K562 (cell line): Measurements from ENCODE around the gene HSD17B11. TPM values are rescaled to one million over a fixed set of nuclear protein-coding genes. Genes with fewer than 3 reads are reported as not detected.

Experiments used
- BRF1 ChIP-seq: IDR thresholded peaks from 3 replicates; pipeline ENCODE4 v1.6.1; 2011; ENCODE audit warnings: borderline replicate concordance, mild to moderate bottlenecking; ENCODE audit not compliant: insufficient read length; ENCODE audit errors: extremely low read depth
- CGGBP1 ChIP-seq: fragments of 250-450 bp; sonication (Bioruptor Pico); IDR thresholded peaks from 2 replicates; pipeline ENCODE4 v1.9.0; 2021; ENCODE audit warnings: mild to moderate bottlenecking
- CUX1 ChIP-seq: fragments of 200-800 bp; sonication (Bioruptor generic); IDR thresholded peaks from 2 replicates; pipeline ENCODE4 v1.6.1; 2016; ENCODE audit warnings: missing genetic modification characterization, missing compliant biosample characterization
- FOXJ3 ChIP-seq: sonication (generic); formaldehyde crosslinking; IDR thresholded peaks from 2 replicates; pipeline ENCODE4 v1.4.0; 2020; ENCODE audit warnings: mild to moderate bottlenecking, missing genetic modification reagents
- NRF1 ChIP-seq, 2 experiments: fragments of 450-650 bp; IDR thresholded peaks in 1 of 2; conservative IDR thresholded peaks in 1 of 2; 2 replicates each; pipeline ENCODE4 v1.6.1; 2014; ENCODE audit warnings: mild to moderate bottlenecking in 2 of 2
- SMARCA4 ChIP-seq: fragments of 450-650 bp; IDR thresholded peaks from 2 replicates; pipeline ENCODE4 v1.6.1; 2016
- ZFP30 ChIP-seq: fragments of 250-450 bp; sonication (Bioruptor Pico); IDR thresholded peaks from 2 replicates; pipeline ENCODE4 v1.8.0; 2022; ENCODE audit warnings: moderate library complexity, mild to moderate bottlenecking, inconsistent platforms, borderline replicate concordance
- ZNF232 ChIP-seq: sonication (generic); formaldehyde crosslinking; IDR thresholded peaks from 2 replicates; pipeline ENCODE4 v1.8.0; 2022; ENCODE audit warnings: mild to moderate bottlenecking, missing genetic modification reagents
- ZNF282 ChIP-seq: sonication (generic); formaldehyde crosslinking; IDR thresholded peaks from 2 replicates; pipeline ENCODE4 v1.8.1; 2023; ENCODE audit warnings: missing genetic modification reagents
- polyA plus RNA-seq, 8 experiments: library from polyadenylated mRNA; depleted of rRNA in 4 of 8; stranded (reverse) in 5 of 8; unstranded in 3 of 8; fragments of >200 nt; fragmentation: Nextera tagmentation in 2 of 8; fragmentation: Illumina TruSeq in 1 of 8; extraction: Ambion mirVana in 2 of 8; extraction: Trizol in 1 of 8; gene quantifications; 2 replicates each; pipeline versions ENCODE4 v1.2.1 to v1.2.3, GENCODE V29; 2011 to 2014; ENCODE audit warnings: inconsistent platforms in 1 of 8, missing spikeins in 1 of 8
- total RNA-seq, 7 experiments: library from RNA; depleted of rRNA in 6 of 7; stranded (reverse); fragments of >200 nt in 6 of 7; fragmentation: Illumina TruSeq in 2 of 7; extraction: Trizol in 2 of 7; gene quantifications; 2 replicates each; pipeline versions ENCODE4 v1.2.1 to v1.2.3, GENCODE V29; 2011 to 2021; ENCODE audit warnings: low replicate concordance in 1 of 7
- TF ChIP-seq, protein P1 (sequence below): sonication (generic); formaldehyde crosslinking; IDR thresholded peaks from 2 replicates; pipeline ENCODE4 v1.8.1; 2022; ENCODE audit warnings: missing genetic modification reagents
- TF ChIP-seq, protein P2 (sequence below): fragments of 450-650 bp; formaldehyde crosslinking; IDR thresholded peaks from 2 replicates; pipeline ENCODE4 v1.4.0; 2020; ENCODE audit warnings: mild to moderate bottlenecking, mixed read lengths
- TF ChIP-seq, protein P3 (sequence below): fragments of 250-450 bp; sonication (Bioruptor Pico); IDR thresholded peaks from 2 replicates; pipeline ENCODE4 v1.8.0; 2022; ENCODE audit warnings: inconsistent platforms
- TF ChIP-seq, protein P4 (sequence below): fragments of 450-650 bp; formaldehyde crosslinking; IDR thresholded peaks from 2 replicates; pipeline ENCODE4 v1.4.0; 2020; ENCODE audit warnings: mild to moderate bottlenecking, moderate library complexity

The HSD17B11 gene
- total and polyA plus RNA-seq, 9 of the 15 experiments (the other 6 are each of a cell fraction or from before 2014, with no cell fraction given) = 26.0 to 108 (median 81.0) TPM

DNA sequence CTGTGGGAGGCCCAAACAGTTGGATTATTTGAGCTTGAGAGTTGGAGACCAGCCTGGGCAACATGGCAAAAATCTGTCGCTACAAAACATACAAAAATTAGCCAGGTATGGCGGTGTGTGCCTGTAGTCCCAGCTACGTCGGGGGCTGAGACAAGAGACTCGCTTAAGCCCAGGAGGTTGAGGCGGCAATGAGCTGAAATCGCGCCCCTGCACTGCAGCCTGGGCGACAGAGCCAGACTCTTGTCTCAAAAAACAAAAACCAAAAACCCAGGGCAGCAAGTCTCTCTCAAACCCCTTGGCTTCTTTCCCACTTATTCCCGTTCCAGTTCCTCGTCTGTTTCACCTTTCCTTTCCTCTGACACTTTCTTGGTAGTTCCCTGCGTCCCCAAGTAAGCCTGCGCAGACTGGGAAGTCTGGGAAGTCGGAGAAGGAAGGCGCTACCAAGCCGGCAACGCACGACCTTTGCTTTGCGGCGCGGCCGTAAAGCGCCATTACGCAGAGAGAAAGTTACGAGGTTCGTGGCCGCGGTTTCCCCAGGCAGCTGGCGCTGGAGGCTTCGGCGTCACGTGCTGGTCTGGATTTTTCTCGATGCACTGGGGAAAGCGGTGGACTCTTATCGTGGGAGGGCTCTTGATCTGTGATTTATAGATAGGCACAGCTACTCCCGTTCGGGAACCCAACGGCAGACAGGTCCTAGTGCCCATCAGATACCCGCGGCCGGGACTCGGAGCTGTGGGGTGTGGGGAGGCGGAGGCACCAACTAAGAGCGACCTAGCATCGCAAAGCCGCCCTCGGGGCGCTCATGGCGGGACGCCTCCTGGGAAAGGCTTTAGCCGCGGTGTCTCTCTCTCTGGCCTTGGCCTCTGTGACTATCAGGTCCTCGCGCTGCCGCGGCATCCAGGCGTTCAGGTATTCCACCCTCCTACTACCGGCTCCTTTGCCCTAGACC is 31.4 kb upstream of the HSD17B11 start, which contains the start of gene NUDT9 (continued):
- TF ChIP-seq, protein P1, sequence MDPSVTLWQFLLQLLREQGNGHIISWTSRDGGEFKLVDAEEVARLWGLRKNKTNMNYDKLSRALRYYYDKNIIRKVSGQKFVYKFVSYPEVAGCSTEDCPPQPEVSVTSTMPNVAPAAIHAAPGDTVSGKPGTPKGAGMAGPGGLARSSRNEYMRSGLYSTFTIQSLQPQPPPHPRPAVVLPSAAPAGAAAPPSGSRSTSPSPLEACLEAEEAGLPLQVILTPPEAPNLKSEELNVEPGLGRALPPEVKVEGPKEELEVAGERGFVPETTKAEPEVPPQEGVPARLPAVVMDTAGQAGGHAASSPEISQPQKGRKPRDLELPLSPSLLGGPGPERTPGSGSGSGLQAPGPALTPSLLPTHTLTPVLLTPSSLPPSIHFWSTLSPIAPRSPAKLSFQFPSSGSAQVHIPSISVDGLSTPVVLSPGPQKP (CRISPR knock-in tag) = no peak
- TF ChIP-seq, protein P2, sequence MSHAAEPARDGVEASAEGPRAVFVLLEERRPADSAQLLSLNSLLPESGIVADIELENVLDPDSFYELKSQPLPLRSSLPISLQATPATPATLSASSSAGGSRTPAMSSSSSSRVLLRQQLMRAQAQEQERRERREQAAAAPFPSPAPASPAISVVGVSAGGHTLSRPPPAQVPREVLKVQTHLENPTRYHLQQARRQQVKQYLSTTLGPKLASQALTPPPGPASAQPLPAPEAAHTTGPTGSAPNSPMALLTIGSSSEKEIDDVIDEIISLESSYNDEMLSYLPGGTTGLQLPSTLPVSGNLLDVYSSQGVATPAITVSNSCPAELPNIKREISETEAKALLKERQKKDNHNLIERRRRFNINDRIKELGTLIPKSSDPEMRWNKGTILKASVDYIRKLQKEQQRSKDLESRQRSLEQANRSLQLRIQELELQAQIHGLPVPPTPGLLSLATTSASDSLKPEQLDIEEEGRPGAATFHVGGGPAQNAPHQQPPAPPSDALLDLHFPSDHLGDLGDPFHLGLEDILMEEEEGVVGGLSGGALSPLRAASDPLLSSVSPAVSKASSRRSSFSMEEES (CRISPR knock-in tag) = peak; percentile 64
- peak; percentile 58; the same call in 1 of the 2 replicates for TF ChIP-seq ZNF232 (CRISPR knock-in tag)
- peak; percentile 88 to 90 for TF ChIP-seq NRF1 (conservative IDR thresholded peaks at IDR 0.05 in 1 of 2, IDR thresholded peaks at IDR 0.05 in 1 of 2)
- no peak for TF ChIP-seq FOXJ3 (CRISPR knock-in tag)
- TF ChIP-seq, protein P3, sequence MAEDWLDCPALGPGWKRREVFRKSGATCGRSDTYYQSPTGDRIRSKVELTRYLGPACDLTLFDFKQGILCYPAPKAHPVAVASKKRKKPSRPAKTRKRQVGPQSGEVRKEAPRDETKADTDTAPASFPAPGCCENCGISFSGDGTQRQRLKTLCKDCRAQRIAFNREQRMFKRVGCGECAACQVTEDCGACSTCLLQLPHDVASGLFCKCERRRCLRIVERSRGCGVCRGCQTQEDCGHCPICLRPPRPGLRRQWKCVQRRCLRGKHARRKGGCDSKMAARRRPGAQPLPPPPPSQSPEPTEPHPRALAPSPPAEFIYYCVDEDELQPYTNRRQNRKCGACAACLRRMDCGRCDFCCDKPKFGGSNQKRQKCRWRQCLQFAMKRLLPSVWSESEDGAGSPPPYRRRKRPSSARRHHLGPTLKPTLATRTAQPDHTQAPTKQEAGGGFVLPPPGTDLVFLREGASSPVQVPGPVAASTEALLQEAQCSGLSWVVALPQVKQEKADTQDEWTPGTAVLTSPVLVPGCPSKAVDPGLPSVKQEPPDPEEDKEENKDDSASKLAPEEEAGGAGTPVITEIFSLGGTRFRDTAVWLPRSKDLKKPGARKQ (CRISPR knock-in tag) = no peak
- TF ChIP-seq ZFP30 (CRISPR knock-in tag) = no peak
- TF ChIP-seq SMARCA4 = 0 out of 2 replicates have a peak, but pooled peaks have one; percentile 25
- no peak for TF ChIP-seq ZNF282 (CRISPR knock-in tag)
- TF ChIP-seq, protein P4, sequence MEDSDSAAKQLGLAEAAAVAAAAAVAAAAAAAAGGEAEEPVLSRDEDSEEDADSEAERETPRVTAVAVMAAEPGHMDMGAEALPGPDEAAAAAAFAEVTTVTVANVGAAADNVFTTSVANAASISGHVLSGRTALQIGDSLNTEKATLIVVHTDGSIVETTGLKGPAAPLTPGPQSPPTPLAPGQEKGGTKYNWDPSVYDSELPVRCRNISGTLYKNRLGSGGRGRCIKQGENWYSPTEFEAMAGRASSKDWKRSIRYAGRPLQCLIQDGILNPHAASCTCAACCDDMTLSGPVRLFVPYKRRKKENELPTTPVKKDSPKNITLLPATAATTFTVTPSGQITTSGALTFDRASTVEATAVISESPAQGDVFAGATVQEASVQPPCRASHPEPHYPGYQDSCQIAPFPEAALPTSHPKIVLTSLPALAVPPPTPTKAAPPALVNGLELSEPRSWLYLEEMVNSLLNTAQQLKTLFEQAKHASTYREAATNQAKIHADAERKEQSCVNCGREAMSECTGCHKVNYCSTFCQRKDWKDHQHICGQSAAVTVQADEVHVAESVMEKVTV (CRISPR knock-in tag) = no peak
- no peak for TF ChIP-seq CGGBP1 (CRISPR knock-in tag)
- TF ChIP-seq BRF1 = no peak
- peak; percentile 43; the same call in 1 of the 2 replicates for TF ChIP-seq CUX1 (CRISPR knock-in tag)
